ENCODE measurements around the gene MYO1A.
A peak's percentile ranks its signal among the peaks of the same experiment; 100 is the strongest.

MYO1A gene

DNA sequence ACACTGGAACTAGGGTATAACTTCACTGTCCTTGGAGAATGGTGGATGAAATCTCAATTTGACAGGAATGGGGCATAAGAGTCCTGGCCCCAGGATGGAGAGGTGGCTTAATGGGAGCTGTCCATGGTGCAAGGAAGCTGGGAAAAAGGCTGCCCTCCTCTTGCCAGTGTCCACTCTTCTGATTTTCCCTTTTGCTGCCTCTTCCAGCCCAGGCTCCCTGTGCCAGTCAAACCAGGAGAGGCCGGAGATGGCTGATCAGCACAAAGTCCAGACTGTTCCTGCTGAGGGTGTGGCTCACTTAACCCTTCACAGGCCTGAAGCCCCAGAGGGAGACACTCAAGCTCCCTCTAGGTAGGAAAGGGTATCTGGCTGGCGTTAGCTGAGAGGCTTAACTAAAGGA is at the start of gene MYO1A:
Gene MYO1A, minus strand, starts transcription at position 240 of the 400 bp plus-strand sequence. CDS start 1,806 bp downstream, outside the sequence.
- DNase-seq = no peak

GRCh38 chr12:57099047-57099714 is 49.3 kb upstream of the MYO1A start:
- peak; percentile 50 to 75 for DNase-seq

DNA sequence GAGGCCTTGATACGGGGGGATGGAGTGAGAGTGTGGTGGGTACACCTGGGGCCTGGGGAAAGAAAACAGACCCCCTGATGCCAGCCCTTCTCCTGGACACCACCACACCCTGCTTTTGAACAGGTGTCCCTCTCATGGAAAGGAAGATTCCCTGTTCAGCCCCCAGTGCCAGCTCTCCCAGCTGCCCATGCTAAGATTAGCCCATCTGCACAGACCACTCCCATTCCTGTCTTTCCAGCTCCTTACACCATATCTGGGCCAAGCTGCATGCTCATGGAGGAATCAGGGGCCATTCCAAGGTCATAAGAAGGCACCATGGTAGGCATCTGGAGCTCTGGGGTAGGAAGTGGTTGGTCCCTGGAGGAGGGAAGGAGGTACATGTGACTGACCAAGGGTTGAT is 48.6 kb upstream of the MYO1A start:
- no peak for DNase-seq

DNA sequence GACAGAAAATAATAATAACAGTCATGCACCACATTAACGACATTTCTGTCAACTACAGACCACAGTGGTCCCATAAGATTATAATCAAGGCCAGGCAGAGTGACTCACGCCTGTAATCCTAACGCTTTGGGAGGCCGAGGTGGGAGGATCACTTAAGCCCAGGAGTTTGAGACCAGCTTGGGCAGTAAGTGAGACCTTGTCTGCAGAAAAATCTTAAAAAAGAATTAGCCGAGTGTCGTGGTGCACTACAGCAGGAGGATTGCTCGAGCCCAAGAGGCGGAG is 47.6 kb upstream of the MYO1A start:
- no peak for DNase-seq

DNA sequence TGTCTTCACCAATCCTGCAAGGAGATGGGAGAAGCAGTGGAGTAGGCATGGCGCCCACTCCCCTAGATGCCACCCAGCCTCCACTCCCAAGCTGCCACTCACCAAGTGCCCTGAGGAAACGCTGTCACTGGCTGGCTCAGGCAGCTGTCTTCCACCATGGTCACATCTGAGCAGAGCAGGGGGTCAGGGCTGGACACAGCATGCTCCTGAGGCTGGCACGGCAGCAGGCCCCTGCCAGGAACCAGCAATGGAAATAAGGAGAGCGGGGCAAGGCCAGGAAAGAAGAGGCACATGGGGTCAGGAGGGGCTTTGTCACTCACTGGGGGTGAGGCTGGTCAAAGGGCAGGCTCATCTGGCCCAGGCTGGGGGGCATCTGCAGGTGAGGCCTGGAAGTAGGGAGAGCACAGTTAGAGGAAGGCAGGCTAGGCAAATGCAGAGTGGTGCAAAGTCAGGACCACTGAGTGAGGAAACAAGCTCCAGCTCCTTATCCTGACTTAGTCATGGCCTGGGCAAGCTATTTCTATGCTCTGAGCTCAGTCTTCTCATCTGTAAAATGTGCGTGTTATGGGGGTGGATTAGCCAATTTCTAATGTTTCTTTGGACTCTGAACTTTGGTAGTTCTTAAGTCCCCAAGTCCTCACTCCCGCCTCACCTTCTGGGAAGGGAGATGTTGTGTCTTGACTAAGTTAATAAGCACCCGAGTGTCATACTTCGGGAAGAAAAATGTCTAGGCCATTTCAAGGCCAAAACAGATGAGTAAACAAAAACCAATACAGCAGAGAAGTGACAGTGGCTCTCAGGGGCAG is 47.0 kb upstream of the MYO1A start:
- DNase-seq = no peak

DNA sequence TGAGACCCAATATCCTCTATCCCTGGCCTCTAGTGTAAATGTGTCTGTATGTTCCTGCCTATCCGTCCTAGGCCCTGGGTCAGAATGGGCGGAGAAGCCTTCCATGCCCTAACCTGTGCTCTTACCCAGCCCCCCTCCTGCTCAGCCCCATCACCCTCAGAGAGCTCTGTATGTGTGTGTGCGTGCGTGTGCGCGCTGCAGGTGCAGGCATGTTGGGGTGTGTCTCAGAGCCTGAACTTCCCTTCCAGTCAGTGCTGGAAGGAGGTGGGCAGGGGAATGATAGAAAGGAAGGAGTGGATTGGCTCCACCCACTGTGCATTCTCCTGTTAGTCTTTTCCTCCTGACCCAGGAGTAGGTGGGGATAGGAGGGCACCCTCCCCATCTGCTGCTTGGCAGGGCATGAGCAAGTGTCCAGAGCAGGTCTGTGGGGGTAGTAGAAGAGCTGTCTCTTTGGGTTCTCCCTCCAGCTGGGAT is 46.2 kb upstream of the MYO1A start:
- DNase-seq = peak in 1 of 2 donors; percentile 47

- DNase-seq = no peak
Measured at GRCh38 chr12:57095440-57095839, 45.5 kb upstream of the MYO1A start.

DNA sequence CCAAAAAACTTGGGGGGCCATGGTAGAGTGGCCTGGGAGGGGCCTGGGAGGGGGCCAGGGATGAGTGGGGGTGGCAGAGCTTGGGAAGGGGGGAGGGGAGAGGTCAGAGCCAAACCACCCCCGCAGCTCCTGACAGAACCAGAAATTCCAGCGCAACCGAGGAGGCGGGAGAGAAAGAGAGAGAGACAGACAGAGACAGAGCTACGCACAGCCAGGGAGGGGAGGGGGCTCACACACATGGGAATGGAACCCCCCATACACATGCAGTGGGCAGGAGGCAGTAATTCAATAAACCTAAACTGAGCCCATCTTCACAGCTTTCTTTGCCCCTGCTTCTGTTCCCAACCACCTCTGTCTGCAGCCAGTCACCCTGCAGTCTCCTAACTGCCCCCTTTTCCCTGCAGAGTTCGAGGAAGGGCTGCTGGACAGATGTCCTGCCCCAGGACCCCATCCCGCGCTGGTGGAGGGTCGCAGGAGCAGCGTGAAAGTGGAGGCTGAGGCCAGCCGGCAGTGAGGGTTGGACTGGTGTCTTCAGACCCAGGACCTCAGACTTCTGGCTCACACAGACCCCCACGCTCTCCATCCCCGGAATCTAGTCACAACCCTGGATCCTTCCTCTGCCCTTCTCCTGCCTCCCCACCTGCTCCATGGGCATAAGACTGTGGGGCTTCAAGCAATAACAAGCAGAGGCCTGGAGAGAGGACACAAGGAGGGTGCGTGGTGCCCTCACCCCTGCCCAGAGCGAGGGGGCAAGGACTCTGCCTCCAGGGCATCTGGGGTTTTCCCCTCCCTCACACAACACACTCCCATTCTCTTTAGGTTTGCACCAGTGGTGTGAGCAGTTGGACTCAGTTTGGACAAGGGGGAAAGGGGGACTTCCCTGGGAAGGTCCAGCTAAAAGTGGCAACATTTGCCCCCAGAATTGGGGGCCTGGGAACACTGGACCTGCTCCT is 44.6 kb upstream of the MYO1A start:
- DNase-seq = no peak

DNA sequence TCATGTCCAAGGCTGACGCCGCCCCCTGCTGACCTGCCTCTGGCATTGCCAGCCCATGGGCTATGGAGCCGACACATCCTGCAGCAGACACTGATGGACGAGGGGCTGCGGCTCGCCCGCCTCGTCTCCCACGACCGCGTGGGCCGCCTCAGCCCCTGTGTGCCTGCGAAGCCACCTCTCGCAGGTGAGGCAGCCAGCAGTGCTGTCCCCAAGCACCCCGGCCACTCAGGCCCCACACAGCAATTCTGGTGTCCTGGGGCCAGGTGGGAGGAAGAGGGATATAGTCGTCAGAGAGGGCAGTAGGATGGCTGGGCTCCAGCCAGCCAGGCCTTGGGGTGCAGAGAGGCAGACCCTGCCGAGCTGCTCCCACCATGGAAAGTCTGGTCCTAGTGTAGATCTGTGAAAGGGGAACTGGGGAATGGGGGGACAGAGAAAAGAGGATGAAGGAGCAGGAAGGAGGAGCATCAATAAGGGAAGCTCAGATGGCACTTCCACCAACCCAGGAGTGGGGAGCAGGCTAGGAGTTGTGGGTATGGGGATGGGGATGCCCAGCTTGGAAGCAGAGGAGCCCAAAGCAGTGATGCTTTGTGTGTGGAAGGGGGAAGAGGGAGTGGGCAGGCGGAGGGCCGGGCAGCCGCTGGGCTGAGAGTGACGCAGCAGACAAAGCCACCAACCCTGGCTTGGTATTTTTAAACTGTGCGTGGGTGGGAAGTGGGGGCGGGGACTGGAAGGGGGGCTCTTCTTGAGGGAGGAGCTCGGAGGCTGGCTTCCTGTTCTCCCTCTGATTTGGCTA is 43.7 kb upstream of the MYO1A start:
- peak; percentile 84 to 88 for DNase-seq

DNA sequence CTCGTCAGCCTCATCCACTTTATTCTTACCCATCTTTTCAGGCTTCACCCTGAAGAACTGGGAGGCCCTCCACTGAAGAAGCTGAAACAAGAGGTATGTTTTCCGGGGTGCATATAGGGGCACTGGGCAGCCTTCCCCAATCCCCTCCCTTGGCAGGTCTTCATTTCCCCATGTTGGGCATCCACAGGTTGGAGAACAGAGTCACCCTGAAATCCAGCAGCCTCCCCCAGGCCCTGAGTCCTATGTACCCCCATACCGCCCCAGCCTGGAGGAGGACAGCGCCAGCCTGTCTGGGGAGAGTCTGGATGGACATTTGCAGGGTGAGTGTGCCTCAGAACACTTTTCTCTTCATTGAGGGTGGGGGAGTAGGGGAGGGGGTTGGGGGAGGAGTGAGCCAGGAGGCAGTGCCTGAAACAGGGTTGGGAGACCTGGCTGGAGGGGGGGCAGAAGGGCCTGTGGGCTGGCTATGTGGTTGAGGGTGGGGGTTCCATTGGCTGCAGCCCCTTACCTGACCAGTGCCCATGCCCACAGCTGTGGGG is 43.0 kb upstream of the MYO1A start:
- DNase-seq = no peak

DNA sequence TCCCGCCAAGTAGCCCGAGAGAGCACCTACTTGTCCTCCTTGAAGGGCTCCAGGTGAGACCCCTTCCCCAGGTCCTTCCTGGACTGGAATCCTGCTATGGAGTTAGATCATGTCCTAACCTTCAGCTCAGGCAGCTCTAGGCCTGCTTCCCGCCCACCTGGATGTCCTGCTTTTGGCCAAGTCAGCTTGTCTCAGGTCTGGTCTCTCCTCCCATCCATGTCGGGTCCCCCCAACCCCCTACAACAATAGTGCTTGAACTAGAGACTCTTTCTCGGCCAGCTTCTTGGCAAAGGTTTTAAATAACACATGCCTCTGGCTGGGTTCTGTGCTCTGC is 42.6 kb upstream of the MYO1A start:
- DNase-seq = no peak

- no peak for DNase-seq
Measured at GRCh38 chr12:57091638-57092528, 42.0 kb upstream of the MYO1A start.

DNA sequence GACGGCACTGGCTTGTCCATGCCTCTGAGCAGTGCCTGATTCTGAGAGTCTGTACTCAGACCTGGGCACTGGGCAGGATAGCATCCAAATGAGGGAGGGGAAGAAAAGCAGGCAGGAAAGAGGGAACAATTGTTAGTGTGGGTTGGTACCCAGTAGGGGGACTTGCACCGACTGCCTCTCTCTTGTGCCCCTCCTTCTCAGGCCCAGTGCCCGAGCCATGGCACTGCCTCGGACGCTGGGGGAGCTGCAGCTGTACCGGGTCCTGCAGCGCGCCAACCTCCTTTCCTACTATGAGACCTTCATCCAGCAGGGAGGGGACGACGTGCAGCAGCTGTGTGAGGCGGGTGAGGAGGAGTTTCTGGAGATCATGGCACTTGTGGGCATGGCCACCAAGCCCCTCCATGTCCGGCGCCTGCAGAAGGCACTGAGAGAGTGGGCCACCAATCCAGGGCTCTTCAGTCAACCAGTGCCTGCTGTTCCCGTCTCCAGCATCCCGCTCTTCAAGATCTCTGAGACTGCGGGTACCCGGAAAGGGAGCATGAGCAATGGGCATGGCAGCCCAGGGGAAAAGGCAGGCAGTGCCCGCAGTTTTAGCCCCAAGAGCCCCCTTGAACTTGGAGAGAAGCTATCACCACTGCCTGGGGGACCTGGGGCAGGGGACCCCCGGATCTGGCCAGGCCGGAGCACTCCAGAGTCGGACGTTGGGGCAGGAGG is 41.2 kb upstream of the MYO1A start:
- no peak for DNase-seq

DNA sequence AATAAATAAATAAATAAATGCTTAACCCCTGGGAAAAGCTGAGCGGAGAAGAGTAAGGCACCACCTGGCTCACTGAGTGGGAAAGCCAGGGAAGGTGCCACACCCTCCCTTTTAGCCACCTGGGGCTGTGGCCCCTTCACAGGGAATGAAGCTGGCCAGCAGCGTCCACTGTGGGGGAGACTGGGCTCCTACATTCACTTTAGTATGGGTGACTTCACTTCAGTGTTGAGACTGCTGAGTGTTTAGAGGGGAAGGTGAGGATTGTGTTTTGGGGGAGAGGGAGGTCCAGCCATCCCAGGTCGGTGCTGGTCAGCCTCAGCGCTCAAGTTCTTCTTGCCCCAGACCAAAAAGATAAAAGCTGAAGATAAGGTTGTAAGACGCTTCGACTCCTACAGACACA is 40.6 kb upstream of the MYO1A start:
- DNase-seq = no peak

DNA sequence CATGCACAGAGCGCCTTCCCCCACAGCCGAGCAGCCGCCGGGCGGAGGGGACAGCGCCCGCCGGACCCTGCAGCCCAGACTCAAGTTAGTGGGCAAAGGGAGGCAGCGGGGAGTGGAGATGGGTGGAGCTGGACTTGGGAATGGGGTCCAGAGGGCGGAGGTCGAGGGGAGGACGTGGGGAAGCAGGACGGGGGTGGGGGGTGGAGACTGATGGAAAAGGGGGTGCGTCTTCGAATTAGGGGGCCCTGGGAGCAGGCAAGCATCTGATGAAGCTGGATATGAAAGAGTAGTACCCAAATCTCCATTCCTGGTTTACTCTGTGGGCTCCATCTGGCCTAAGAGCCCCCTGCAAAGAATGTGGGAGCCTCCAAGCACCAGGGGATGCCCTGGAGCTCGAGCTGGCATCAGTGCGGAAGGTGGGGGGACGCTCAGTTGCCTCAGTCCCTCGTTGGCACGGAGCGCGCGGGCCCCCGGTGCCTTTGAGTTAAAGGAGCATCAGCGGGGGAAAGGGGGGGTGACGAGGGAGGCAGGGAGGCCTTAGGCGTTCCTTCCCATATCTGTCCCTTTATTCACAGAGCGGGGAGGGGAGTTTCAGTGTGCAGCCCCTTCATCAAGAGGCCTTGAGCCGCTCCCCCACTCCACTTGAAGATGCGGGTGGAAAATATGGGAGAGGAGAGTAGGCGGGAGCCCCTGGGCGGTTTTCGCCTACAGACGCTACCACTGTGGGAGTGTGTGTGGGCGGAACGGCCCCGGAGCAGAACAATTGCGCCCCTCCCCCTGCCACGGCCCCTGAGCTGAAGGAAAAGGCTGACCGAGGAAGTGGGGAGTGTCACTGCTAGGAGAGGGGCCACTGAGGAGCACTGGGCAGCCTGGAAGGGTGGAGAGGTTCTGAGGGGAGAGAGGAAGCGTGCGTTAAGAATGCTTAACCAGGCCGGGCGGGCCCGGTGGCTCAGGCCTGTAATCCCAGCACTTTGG is 39.6 kb upstream of the MYO1A start:
- peak; percentile 24 for DNase-seq

- DNase-seq = peak; percentile 86 to 88
Measured at GRCh38 chr12:57088354-57089270, 38.7 kb upstream of the MYO1A start, which contains the start of gene NAB2. Gene NAB2 (plus strand): TSS chr12:57089114. CDS start chr12:57089272, 158 bp downstream.

DNA sequence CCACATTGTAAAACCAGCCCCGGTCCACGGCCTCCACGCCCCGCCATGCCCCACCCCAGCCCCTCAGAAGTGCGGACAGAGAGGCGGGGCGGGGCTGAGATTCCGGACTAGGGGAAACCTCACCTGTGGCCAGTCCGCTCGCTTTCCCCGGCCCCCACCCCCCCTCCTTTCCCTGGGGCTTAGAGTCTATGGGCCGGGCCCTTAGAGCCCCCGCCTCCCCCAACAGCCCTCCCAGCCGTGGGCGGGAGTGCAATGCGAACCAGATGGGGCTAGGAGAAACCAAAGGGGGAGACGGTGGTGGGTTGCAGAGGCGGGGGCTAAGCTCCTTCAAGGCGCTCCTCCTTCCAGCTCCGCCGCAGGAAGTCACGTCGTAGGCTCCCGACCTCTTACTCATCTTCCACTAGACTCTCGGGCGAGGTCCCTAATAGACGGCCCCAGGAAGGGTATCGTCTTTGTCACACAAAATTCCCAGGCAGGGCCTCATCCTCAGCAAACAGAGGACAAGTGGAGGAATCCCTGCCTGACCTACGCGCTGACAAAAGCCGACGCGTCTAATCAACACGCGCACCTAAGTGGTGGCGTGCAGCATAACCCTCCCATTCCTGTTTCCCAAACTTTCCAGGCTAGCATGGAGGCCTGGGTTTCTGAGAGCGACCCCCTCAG is 37.9 kb upstream of the MYO1A start:
- peak; percentile 76 to 90 for DNase-seq

Data from inflammatory macrophage treated with lipopolysaccharide for 1 hour (primary cell).